Left renal cortex interstitium (tissue), 4 donors: ENCODE measurements around the gene TMEM63C. TPM values are rescaled to one million over a fixed set of nuclear protein-coding genes. Genes with fewer than 3 reads are reported as not detected.

Experiments used
- DNase-seq, 4 donors: peaks; one replicate each; pipeline ENCODE4 v3.0.0-alpha.2; 2013; ENCODE audit warnings: low read depth in 4 of 4, low spot score in 2 of 4, missing footprints in 1 of 4
- polyA plus RNA-seq, 4 donors: library from polyadenylated mRNA; unstranded; fragments of 120-200 nt; gene quantifications; one replicate each; pipeline ENCODE4 v1.2.1, GENCODE V29; 2013; ENCODE audit not compliant: insufficient read length in 4 of 4

The TMEM63C gene
- polyA plus RNA-seq, 4 donors = 1.0 to 1.8 (median 1.4) TPM

- no peak for DNase-seq
These were observed 124.8 kb downstream of the TMEM63C start for GRCh38 chr14:77306416-77306815.

- no peak for DNase-seq
These were observed 125.4 kb downstream of the TMEM63C start for GRCh38 chr14:77306851-77307496.

Other genes with a start within 250 kb of the TMEM63C start
- 10 to 100 TPM; 45.7 to 71.0 (median 55.0) TPM for gene IRF2BPL, start 153.1 kb upstream of the TMEM63C start, polyA plus RNA-seq
- gene CIPC, start 83.5 kb upstream of the TMEM63C start, polyA plus RNA-seq = 10 to 100 TPM; 21.2 to 27.7 (median 24.1) TPM
- under 1 TPM; 0.45 to 0.86 (median 0.55) TPM for gene ZDHHC22, start 40.0 kb upstream of the TMEM63C start, polyA plus RNA-seq
- gene NGB, start 89.4 kb downstream of the TMEM63C start, polyA plus RNA-seq = not detected
- gene POMT2, start 139.1 kb downstream of the TMEM63C start, polyA plus RNA-seq = 10 to 100 TPM; 34.2 to 55.2 (median 47.0) TPM
- 10 to 100 TPM; 23.5 to 30.0 (median 27.7) TPM for gene GSTZ1, start 139.2 kb downstream of the TMEM63C start, polyA plus RNA-seq
- gene TMED8, start 195.3 kb downstream of the TMEM63C start, polyA plus RNA-seq = 10 to 100 TPM; 18.4 to 27.1 (median 21.6) TPM
- gene SAMD15, start 195.6 kb downstream of the TMEM63C start, polyA plus RNA-seq = 10 to 100 TPM in 1 of 4 donors, 1 to 10 TPM in 3; 6.7 to 10.9 (median 8.5) TPM
- 1 to 10 TPM; 1.8 to 4.1 (median 2.6) TPM for gene NOXRED1, start 241.7 kb downstream of the TMEM63C start, polyA plus RNA-seq